ENCODE results near the gene PRKCE. TPM values are rescaled to one million over a fixed set of nuclear protein-coding genes. Genes with fewer than 3 reads are reported as not detected.

Gene PRKCE
- total RNA-seq, 2 experiments from 2014 or later = 17.0 to 42.1 TPM

- TF ChIP-seq EZH2phosphoT487 (IDR thresholded peaks at IDR 0.05; ENCODE audit: borderline replicate concordance, low read depth, low read length) (no peak), CTCF (conservative IDR thresholded peaks at IDR 0.05; ENCODE audit: low read length) (no peak)
- DNase-seq (ENCODE audit: low spot score) = no peak
- H4K20me1 ChIP-seq (ENCODE audit: insufficient read depth, low read length) = no peaks in the 10 kb centered on the region
- H3K4me2 ChIP-seq (ENCODE audit: low read length) = no peak overlapping the region
- ChIA-PET CTCF (ENCODE audit: unreplicated experiment) (no interaction called here), POLR2A (no interaction called here)
- no peak overlapping the region for H3K27ac ChIP-seq (ENCODE audit: low read depth, low read length, poor library complexity, severe bottlenecking)
- no peak overlapping the region for H3K4me3 ChIP-seq (ENCODE audit: low read depth, low read length, poor library complexity, severe bottlenecking)
- no peak overlapping the region for H2AFZ ChIP-seq (ENCODE audit: low read length)
- H3K79me2 ChIP-seq (ENCODE audit: insufficient read depth, low read depth, low read length) = no peaks in the 10 kb centered on the region
- peaks cover 6% of the 10 kb centered on the region for H3K4me1 ChIP-seq (ENCODE audit: insufficient read depth, low read length, poor library complexity, severe bottlenecking)
- H3K9me2 ChIP-seq (ENCODE audit: insufficient read depth, low read length) = no peaks in the 10 kb centered on the region
- no peaks in the 10 kb centered on the region for H3K36me3 ChIP-seq (ENCODE audit: insufficient read depth, low read length)
- intact Hi-C loops (cut with micrococcal nuclease; ENCODE audit: unreplicated experiment) = no loop called here
- no peaks in the 10 kb centered on the region for H3K9me3 ChIP-seq (ENCODE audit: low read length)
- no TSS peak for BruUV-seq (replicated peaks)
These were observed 241.3 kb downstream of the PRKCE start for GRCh38 chr2:45892757-45893156.

- H3K36me3 ChIP-seq (ENCODE audit: insufficient read depth, low read length) = no peaks in the 10 kb centered on the region
- POLR2A ChIA-PET = no interaction called here
- intact Hi-C loops (cut with micrococcal nuclease; ENCODE audit: unreplicated experiment) = no loop called here
- TF ChIP-seq EZH2phosphoT487 (IDR thresholded peaks at IDR 0.05; ENCODE audit: borderline replicate concordance, low read depth, low read length) (no peak), CTCF (conservative IDR thresholded peaks at IDR 0.05; ENCODE audit: low read length) (no peak)
- H3K79me2 ChIP-seq (ENCODE audit: insufficient read depth, low read depth, low read length) = no peaks in the 10 kb centered on the region
- H3K9me2 ChIP-seq (ENCODE audit: insufficient read depth, low read length) = no peaks in the 10 kb centered on the region
- no peaks in the 10 kb centered on the region for H4K20me1 ChIP-seq (ENCODE audit: insufficient read depth, low read length)
- no peak for DNase-seq (ENCODE audit: low spot score)
- CTCF ChIA-PET (ENCODE audit: unreplicated experiment) = no interaction called here
- BruUV-seq (replicated peaks) = no TSS peak
- H2AFZ ChIP-seq (ENCODE audit: low read length) = no peak overlapping the region
- H3K4me3 ChIP-seq (ENCODE audit: low read depth, low read length, poor library complexity, severe bottlenecking) = no peak overlapping the region
- peaks cover under 1% of the 10 kb centered on the region for H3K4me1 ChIP-seq (ENCODE audit: insufficient read depth, low read length, poor library complexity, severe bottlenecking)
- no peak overlapping the region for H3K27ac ChIP-seq (ENCODE audit: low read depth, low read length, poor library complexity, severe bottlenecking)
- no peaks in the 10 kb centered on the region for H3K9me3 ChIP-seq (ENCODE audit: low read length)
- H3K4me2 ChIP-seq (ENCODE audit: low read length) = no peak overlapping the region
These were observed 242.7 kb downstream of the PRKCE start for GRCh38 chr2:45894211-45894610.

GRCh38 chr2:45895241-45895861 is 243.9 kb downstream of the PRKCE start:
- CTCF ChIA-PET (ENCODE audit: unreplicated experiment) = no interaction called here
- BruUV-seq (replicated peaks) = no TSS peak
- DNase-seq (ENCODE audit: low spot score) = no peak
- Histone ChIP-seq H3K4me1 (ENCODE audit: insufficient read depth, low read length, poor library complexity, severe bottlenecking) (no peaks in the 10 kb centered on the region), H2AFZ (ENCODE audit: low read length) (no peak overlapping the region), H4K20me1 (ENCODE audit: insufficient read depth, low read length) (no peaks in the 10 kb centered on the region), H3K36me3 (ENCODE audit: insufficient read depth, low read length) (no peaks in the 10 kb centered on the region), H3K9me2 (ENCODE audit: insufficient read depth, low read length) (no peaks in the 10 kb centered on the region), H3K27ac (ENCODE audit: low read depth, low read length, poor library complexity, severe bottlenecking) (no peak overlapping the region), H3K4me2 (ENCODE audit: low read length) (no peak overlapping the region), H3K79me2 (ENCODE audit: insufficient read depth, low read depth, low read length) (no peaks in the 10 kb centered on the region), H3K9me3 (ENCODE audit: low read length) (no peaks in the 10 kb centered on the region), H3K4me3 (ENCODE audit: low read depth, low read length, poor library complexity, severe bottlenecking) (no peak overlapping the region)
- intact Hi-C loops (cut with micrococcal nuclease; ENCODE audit: unreplicated experiment) = no loop called here
- TF ChIP-seq CTCF (conservative IDR thresholded peaks at IDR 0.05; ENCODE audit: low read length) (no peak), EZH2phosphoT487 (IDR thresholded peaks at IDR 0.05; ENCODE audit: borderline replicate concordance, low read depth, low read length) (no peak)
- POLR2A ChIA-PET = no interaction called here

Measured in OCI-LY7 (cell line).